ENCODE results near the gene UCK1.
"Not testable (repeated sequence)": the region's sequence is repeated elsewhere in the genome, so short reads cannot be mapped to it uniquely, and the experiment has no call there.

The UCK1 gene

GRCh38 chr9:131516100-131516499 lies 15.0 kb downstream of the UCK1 start:
- Histone ChIP-seq H3K9me3 (ENCODE audit: insufficient read depth, low read length, severe bottlenecking) (no peaks in the 10 kb centered on the region), H2AFZ (ENCODE audit: low read depth, low read length) (no peak overlapping the region), H3K4me1 (ENCODE audit: insufficient read depth, low read length) (no peaks in the 10 kb centered on the region), H3K4me3 (ENCODE audit: low read depth in 1 of 2, low read length in 2 of 2) (no peak overlapping the region), H3K27me3 (ENCODE audit: insufficient read depth, low read length, poor library complexity) (no peaks in the 10 kb centered on the region), H4K20me1 (ENCODE audit: insufficient read depth, low read length) (no peaks in the 10 kb centered on the region), H3K4me2 (ENCODE audit: insufficient read depth, low read length) (no peak overlapping the region), H3K9ac (ENCODE audit: low read depth, low read length) (no peak overlapping the region), H3K27ac (ENCODE audit: low read length) (no peak overlapping the region), H3K79me2 (ENCODE audit: insufficient read depth, low read length) (no peaks in the 10 kb centered on the region), H3K36me3 (ENCODE audit: insufficient read depth, low read length) (peaks cover 86% of the 10 kb centered on the region)
- DNase-seq (no peak), ATAC-seq (ENCODE audit: insufficient read depth, low read depth) (no peak)
- TF ChIP-seq EZH2 (IDR thresholded peaks at IDR 0.05; ENCODE audit: borderline replicate concordance, low read depth, low read length, severe bottlenecking) = no peak
- no peak for TF ChIP-seq CTCF (IDR thresholded peaks at IDR 0.05; ENCODE audit: borderline replicate concordance, extremely low read depth, low read length, poor library complexity, severe bottlenecking)

GRCh38 chr9:131515559-131516031 lies 15.5 kb downstream of the UCK1 start:
- H3K36me3 ChIP-seq (ENCODE audit: insufficient read depth, low read length) = peaks cover 87% of the 10 kb centered on the region
- H3K27ac ChIP-seq (ENCODE audit: low read length); H3K4me3 ChIP-seq (ENCODE audit: low read depth in 1 of 2, low read length in 2 of 2); H3K79me2 ChIP-seq (ENCODE audit: insufficient read depth, low read length); H4K20me1 ChIP-seq (ENCODE audit: insufficient read depth, low read length); H3K4me2 ChIP-seq (ENCODE audit: insufficient read depth, low read length); H2AFZ ChIP-seq (ENCODE audit: low read depth, low read length); DNase-seq; H3K27me3 ChIP-seq (ENCODE audit: insufficient read depth, low read length, poor library complexity); H3K9ac ChIP-seq (ENCODE audit: low read depth, low read length); H3K4me1 ChIP-seq (ENCODE audit: insufficient read depth, low read length); H3K9me3 ChIP-seq (ENCODE audit: insufficient read depth, low read length, severe bottlenecking); ATAC-seq (ENCODE audit: insufficient read depth, low read depth): not testable (repeated sequence)

- DNase-seq = no peak
- H3K36me3 ChIP-seq (ENCODE audit: insufficient read depth, low read length) = peaks cover 75% of the 10 kb centered on the region
- no peak overlapping the region for H2AFZ ChIP-seq (ENCODE audit: low read depth, low read length)
- no peak overlapping the region for H3K9ac ChIP-seq (ENCODE audit: low read depth, low read length)
- H3K27ac ChIP-seq (ENCODE audit: low read length) = no peak overlapping the region
- H4K20me1 ChIP-seq (ENCODE audit: insufficient read depth, low read length) = no peaks in the 10 kb centered on the region
- H3K4me3 ChIP-seq (ENCODE audit: low read depth in 1 of 2, low read length in 2 of 2) = no peak overlapping the region
- H3K79me2 ChIP-seq (ENCODE audit: insufficient read depth, low read length) = no peaks in the 10 kb centered on the region
- H3K4me1 ChIP-seq (ENCODE audit: insufficient read depth, low read length) = no peaks in the 10 kb centered on the region
- H3K4me2 ChIP-seq (ENCODE audit: insufficient read depth, low read length) = no peak overlapping the region
- TF ChIP-seq CTCF (IDR thresholded peaks at IDR 0.05; ENCODE audit: borderline replicate concordance, extremely low read depth, low read length, poor library complexity, severe bottlenecking) (no peak), EZH2 (IDR thresholded peaks at IDR 0.05; ENCODE audit: borderline replicate concordance, low read depth, low read length, severe bottlenecking) (no peak)
- H3K9me3 ChIP-seq (ENCODE audit: insufficient read depth, low read length, severe bottlenecking) = no peaks in the 10 kb centered on the region
- ATAC-seq (ENCODE audit: insufficient read depth, low read depth) = no peak
- no peaks in the 10 kb centered on the region for H3K27me3 ChIP-seq (ENCODE audit: insufficient read depth, low read length, poor library complexity)
Observed at GRCh38 chr9:131513177-131513576, 17.9 kb downstream of the UCK1 start.

- no peaks in the 10 kb centered on the region for H3K9me3 ChIP-seq (ENCODE audit: insufficient read depth, low read length, severe bottlenecking)
- H3K27me3 ChIP-seq (ENCODE audit: insufficient read depth, low read length, poor library complexity) = no peaks in the 10 kb centered on the region
- H3K27ac ChIP-seq (ENCODE audit: low read length) = no peak overlapping the region
- no peak for TF ChIP-seq EZH2 (IDR thresholded peaks at IDR 0.05; ENCODE audit: borderline replicate concordance, low read depth, low read length, severe bottlenecking)
- TF ChIP-seq CTCF (IDR thresholded peaks at IDR 0.05; ENCODE audit: borderline replicate concordance, extremely low read depth, low read length, poor library complexity, severe bottlenecking) = no peak
- no peak overlapping the region for H2AFZ ChIP-seq (ENCODE audit: low read depth, low read length)
- H3K79me2 ChIP-seq (ENCODE audit: insufficient read depth, low read length) = no peaks in the 10 kb centered on the region
- H3K4me3 ChIP-seq (ENCODE audit: low read depth in 1 of 2, low read length in 2 of 2) = no peak overlapping the region
- DNase-seq = no peak
- no peak overlapping the region for H3K9ac ChIP-seq (ENCODE audit: low read depth, low read length)
- no peak for ATAC-seq (ENCODE audit: insufficient read depth, low read depth)
- H3K4me1 ChIP-seq (ENCODE audit: insufficient read depth, low read length) = no peaks in the 10 kb centered on the region
- H3K36me3 ChIP-seq (ENCODE audit: insufficient read depth, low read length) = peaks cover 73% of the 10 kb centered on the region
- no peaks in the 10 kb centered on the region for H4K20me1 ChIP-seq (ENCODE audit: insufficient read depth, low read length)
- no peak overlapping the region for H3K4me2 ChIP-seq (ENCODE audit: insufficient read depth, low read length)
Observed at GRCh38 chr9:131511880-131512279, 19.2 kb downstream of the UCK1 start.
